ENCODE results near the gene KANK4. TPM values are rescaled to one million over a fixed set of nuclear protein-coding genes. Genes with fewer than 3 reads are reported as not detected.

KANK4 gene
- total and polyA plus RNA-seq, 2 of the 8 experiments (the other 6 are each of a cell fraction or from before 2014, with no cell fraction given), result 0.22 to 0.26 TPM

- no peak for TF ChIP-seq CTCF (IDR thresholded peaks at IDR 0.05; ENCODE audit: control extremely low read depth in 1 of 3, insufficient read depth in 1 of 3, low read depth in 1 of 3, low read length in 3 of 3)
- no peak for TF ChIP-seq NRF1 (IDR thresholded peaks at IDR 0.05; ENCODE audit: low read depth, low read length)
- TF ChIP-seq RBBP5 (IDR thresholded peaks at IDR 0.05; ENCODE audit: borderline replicate concordance, low read depth, low read length), result no peak
- TF ChIP-seq EZH2 (IDR thresholded peaks at IDR 0.05; ENCODE audit: low read depth, low read length, severe bottlenecking), result no peak
- no peak for TF ChIP-seq SUZ12 (IDR thresholded peaks at IDR 0.05; ENCODE audit: low read length)
These were observed 14.3 kb downstream of the KANK4 start (continued) for GRCh38 chr1:62304975-62305374.

Measured in H1 (cell line).